Stimulated activated CD8-positive, alpha-beta memory T cell treated with anti-CD3 and anti-CD28 coated beads, Interleukin-12 subunit alpha, Interleukin-12 subunit beta, amount 100 ng/mL, for 24 hours (primary cell): ENCODE data around the gene TRIM32.

Experiments used
- DNase-seq: peaks from one replicate; pipeline ENCODE4 v3.0.0-alpha.2; 2020; ENCODE audit errors: extremely low read depth

Gene TRIM32

DNA sequence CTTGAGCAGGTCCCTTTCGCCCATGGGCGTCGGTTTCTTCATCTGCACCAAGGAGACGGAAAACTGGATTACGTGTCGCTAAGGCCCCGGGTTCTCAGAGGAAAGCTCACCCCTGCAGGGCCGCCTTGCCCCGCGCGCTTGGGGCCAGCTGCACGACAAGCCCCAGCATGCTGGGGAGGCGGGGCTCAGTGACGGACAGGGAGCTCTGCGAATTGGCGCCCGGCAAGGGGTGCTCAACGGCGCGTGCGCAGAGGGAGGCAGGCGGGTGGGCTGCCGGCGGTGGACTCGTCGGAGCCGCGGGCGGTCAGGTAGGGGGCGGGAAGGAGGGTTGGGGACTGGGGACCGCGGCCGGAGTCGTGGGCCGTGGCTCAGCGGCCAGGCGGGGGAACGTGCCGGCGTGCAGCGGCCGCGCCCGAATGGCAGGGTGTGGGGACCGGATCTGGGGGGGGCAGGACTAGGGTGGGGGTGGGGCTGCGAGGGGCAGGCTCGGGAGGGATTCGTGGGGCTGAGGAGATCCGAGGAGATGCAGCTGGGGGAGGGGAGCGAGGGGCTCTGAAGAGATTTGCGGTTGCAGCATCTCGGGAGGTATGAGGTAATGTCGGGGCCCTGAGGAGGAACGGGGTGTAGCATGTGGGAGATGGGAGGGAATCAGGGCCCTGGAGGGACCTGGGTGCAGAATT lies at the start of gene TRIM32:
TRIM32 (plus strand) TSS at position 232 of the 680 bp plus-strand sequence. CDS start 10,438 bp downstream, outside the sequence.
- DNase-seq: peak; percentile 88

DNA sequence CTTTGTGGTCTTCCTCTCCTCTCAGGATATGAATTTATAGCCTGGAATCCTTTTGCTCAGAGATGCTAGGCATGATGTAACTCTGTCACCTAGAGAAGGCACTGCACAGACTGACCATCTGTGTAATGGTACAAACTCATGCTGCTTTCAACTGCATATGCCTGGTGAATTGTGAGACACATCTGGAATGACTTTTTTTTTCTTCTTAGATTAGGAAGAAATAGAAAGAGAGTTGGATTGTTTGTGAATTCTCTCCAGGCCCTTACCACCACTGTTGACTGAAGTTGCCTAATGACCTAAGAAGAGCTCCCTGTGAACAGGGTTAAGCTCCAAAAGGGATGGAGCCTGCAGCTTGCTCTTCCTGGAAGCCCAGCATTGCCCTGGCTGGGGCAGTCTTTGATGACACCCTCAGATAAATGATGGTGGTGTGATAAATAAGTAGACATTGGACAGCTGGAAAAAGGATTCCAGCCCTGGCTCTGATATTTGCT lies 47.8 kb upstream of the TRIM32 start:
- DNase-seq: no peak

DNA sequence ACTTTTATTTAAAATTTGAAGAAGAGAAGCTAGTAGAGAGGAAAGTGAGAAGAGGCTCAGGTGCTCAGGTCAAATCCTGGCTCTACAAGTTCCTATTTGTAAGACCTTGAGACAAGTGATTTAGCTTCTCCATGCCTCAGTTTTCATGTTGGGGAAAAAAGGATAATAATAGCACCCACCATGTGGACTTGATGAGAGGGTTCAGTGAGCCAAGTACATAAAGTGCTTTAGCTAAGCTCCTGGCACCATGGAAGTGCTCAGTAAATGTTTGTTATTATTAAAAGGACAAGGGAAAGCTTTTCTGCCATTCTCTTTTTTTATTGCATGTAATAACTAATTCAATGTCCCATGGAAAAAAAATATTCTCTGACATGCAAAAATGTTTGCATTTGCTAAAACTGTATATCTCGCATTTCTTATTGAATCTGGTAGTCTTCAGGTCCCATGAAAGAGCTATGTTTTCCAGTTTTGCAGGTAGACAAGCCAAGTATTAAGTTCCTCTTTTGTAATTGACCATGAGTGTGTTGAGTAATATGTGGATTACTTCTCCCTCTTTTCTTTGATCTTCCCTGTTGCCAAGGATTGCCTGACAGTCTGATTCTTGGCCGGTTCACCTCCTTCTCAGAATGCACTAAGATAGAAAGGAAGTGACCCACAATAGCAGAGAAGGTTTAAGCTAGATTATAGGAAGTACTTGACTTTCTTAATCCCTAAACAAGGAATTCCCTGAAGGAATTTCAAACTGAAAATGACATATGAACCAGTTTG lies 45.6 kb upstream of the TRIM32 start:
- no peak for DNase-seq

- DNase-seq: no peak
These were observed 43.4 kb upstream of the TRIM32 start for GRCh38 chr9:116643691-116644090.

DNA sequence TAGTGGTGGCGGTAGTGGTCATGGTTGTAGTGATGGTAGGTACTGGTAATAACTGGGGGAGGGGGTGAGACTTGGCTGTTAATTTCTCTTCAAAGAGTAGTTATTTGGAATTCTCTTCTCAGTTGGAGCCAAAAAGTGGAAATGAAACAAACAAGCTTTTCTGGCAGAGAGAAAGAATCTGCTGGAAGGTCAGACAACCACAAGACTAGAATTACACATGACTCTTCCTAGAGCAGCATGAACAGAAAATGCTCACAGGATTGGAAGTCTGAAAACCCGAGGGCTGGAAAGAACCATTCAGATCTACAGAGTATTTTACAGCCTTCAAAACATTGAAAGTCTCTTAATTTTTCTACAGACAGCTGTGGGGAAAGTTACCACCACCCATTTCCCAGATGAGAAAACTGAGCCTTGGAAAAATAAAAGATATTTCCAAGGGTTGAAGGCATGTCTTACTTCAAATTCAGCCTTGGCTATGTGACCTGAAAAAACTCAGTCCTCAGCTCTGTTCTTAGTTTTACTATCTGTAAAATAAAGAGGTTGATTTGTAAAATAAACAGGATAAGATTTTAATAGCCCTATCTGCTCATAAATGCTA lies 42.9 kb upstream of the TRIM32 start:
- DNase-seq: no peak

DNA sequence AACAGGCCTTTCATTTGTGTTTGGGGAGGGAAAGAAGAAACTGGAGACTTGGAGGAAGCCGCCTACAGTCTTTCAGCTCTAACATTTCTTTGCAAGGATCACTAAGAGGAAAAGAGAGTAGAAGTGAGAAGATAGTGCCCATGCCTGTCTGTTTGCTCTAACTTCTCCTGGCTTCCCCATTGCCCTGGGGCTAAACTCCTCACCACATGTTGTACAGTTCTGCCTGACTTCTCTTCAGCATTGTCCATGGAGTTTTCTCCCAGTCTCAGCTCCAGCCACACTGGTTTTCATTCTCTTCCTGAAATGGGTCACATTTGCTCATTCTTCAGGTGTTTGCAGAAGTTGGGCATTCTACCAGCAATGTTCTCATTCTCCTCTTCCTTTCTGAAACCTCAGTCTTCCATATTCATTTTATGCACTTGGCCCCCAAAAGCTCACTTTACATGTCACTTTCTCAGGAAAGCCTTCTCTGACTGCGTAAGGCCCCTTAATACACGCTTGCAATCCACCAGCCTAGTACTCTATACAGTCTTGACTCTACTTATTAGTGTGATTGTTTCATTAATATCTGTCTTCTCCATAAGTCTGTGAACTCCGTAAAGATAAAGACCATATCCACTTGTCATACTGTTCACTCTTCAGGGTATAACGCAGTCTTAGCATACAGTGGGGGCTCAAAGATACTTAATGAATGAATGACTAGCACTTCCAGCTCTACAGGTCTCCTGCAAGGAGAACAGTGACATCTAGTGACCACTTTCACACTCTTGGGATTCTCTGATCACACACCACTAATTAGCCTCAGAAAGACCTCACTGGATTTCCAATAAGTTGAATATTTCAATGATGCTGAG lies 40.2 kb upstream of the TRIM32 start:
- DNase-seq: no peak

- no peak for DNase-seq
These were observed 39.6 kb upstream of the TRIM32 start for GRCh38 chr9:116647515-116647809.

DNA sequence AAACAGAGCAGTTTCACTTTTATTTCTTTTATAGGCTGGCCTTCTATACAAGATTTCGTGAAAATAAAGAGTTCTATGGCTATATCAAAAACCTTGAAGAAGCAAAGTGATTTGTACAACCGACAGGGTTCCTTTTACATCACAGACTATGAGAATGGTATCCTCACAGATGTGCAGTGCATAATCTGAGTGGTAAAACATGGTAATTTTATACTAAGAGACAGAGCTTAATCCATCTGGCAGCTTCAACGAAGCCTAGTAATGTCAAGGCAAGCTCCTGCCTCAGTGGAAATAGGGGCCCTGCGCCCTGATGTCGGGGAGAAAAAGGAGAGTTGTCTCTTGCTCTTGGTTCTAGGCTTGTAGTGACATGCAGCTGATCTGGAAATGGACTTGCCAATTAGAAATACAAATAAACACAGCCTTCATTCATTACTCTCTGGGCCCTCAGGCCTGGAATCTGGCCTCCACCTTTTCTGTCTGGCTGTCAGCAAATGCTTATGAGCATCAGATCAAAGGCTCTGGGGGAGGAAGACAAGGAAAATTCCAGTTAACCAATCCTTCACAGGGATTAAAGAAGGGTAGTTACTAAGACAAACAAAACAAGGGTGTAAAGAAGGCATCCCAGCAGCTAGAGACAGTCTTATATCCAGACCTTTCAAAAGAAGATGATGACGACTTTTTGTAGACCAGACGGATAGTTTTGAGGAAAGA lies 33.6 kb upstream of the TRIM32 start:
- no peak for DNase-seq

- DNase-seq: no peak
These were observed 33.1 kb upstream of the TRIM32 start for GRCh38 chr9:116654059-116654355.

GRCh38 chr9:116656501-116656971 lies 30.6 kb upstream of the TRIM32 start:
- no peak for DNase-seq

- no peak for DNase-seq
These were observed 30.1 kb upstream of the TRIM32 start for GRCh38 chr9:116656977-116657376.

DNA sequence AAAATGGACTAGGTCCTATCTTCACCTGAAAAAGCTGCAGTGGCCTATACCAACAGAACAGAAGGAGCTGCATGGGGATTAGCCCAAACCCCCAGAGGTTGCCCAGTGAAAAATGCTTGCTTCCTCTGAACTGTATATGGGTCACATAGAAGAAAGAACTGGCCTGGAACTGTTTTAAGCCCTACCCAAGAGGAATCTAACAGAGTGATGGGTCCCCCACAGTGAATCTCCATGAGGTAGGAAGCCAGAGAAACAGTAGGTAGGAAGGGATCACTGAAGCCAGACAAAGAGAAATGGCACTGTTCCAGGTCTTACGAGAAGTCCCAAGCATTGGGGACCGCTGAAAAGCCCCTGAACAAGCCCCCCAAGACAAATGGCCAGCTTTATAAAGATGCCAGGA lies 28.8 kb upstream of the TRIM32 start:
- no peak for DNase-seq

DNA sequence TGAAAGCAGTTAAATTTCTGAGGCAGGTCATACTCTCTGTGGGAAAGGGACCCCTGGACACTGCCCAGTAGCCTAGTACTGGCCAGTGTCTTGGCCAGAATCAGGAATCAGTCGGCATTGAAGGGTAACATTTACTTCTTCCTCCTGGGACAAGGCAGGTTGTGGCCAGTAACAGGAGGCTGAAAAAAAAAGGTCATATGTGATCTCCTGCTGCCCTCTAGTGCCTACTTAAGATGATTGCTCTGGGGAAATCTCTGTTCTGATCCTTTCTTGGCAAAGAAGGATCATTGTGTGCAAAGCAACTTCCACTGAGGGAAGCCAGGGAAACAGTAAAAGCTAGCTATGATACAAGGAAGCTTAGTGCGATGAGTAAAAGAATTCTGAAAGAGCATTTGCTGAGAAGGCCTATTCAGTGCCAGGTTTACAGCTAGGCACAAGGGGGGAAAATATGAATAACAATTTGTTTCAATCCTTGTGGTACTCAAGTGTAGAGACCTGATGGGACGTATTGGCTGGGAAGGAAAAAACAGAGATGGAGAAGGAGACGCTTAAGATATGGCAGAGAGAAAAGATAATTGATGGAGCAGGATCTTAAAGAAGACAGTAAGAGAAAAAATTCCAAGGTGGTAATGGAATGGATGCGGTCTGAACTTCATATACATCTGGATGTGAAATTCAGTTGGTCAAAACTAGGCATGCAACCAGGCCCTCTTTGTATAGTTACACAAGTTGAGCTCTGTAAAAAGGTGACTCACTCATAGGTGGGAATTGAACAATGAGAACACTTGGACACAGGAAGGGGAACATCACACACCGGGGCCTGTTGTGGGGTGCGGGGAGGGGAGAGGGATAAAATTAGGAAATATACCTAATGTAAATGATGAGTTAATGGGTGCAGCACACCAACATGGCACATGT lies 25.8 kb upstream of the TRIM32 start:
- no peak for DNase-seq

DNA sequence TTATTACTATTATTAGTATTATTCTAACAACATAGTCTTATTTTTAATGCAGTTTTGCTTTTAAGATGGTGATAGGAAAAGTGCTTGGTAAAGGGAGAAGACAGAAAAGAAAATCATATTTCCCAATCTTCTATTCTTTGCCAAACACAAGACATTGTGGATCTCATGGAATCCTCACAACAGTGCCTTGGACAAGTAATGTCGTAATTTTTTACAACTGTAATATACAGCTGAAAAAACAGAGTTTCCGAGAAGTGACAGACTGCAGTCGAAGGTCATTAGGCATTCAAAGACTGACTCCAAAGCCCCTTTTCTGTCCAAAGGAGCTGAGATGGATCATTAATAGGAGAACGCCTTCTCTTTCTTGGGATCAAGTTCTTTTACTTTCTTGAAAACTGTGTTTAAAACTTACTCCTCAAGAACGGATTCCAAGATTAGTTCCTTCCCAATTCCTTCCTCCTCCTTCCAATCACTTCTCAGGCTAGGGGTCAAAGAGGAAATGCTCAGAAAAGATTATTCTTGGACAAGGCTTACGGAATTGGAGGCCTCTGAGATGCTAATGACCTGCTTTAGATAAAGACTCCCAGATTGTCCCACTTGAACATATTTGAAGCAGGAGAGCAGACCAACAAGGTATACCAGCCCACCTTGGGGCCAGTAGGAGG lies 24.3 kb upstream of the TRIM32 start:
- DNase-seq: no peak

- no peak for DNase-seq
These were observed 23.5 kb upstream of the TRIM32 start for GRCh38 chr9:116663581-116663980.

GRCh38 chr9:116668970-116669695 lies 18.0 kb upstream of the TRIM32 start:
- no peak for DNase-seq

GRCh38 chr9:116671605-116672004 lies 15.5 kb upstream of the TRIM32 start:
- DNase-seq: no peak

DNA sequence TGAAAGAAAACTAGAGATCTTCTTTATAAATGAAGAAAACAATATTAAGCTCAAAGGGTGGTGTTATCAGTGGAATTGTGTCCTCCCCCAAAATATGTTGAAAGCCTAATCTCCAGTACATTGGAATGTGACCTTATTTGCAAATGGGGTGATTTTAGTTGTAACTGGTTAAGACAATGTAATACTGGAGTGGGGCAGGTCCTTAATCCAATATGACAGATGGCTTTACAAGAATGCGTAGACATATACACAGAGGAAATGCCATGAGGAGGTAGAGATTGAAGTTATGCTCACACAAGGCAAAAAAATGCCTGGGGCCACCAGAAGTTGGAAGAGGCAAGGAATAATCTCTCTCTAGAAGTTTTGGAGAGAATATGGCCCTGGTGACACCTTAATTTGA lies 13.7 kb upstream of the TRIM32 start:
- no peak for DNase-seq
